GM18870 (cell line): ENCODE results near the gene P3H2.
"Not testable (repeated sequence)": the region's sequence is repeated elsewhere in the genome, so short reads cannot be mapped to it uniquely, and the experiment has no call there.

Experiments
- ATAC-seq: cut with Tn5 transposase; IDR thresholded peaks from one replicate; pipeline ENCODE4 v1.9.1; 2021; ENCODE audit warnings: moderate library complexity; ENCODE audit not compliant: unreplicated experiment

Gene P3H2

GRCh38 chr3:189990826-189991225 lies 129.9 kb downstream of the P3H2 start:
- no peak for ATAC-seq

- ATAC-seq: no peak
Measured at GRCh38 chr3:189988854-189989253, 131.8 kb downstream of the P3H2 start.

GRCh38 chr3:189988322-189988721 lies 132.4 kb downstream of the P3H2 start:
- ATAC-seq: no peak

GRCh38 chr3:189985948-189986347 lies 134.7 kb downstream of the P3H2 start:
- no peak for ATAC-seq

GRCh38 chr3:189983612-189984011 lies 137.1 kb downstream of the P3H2 start:
- ATAC-seq: no peak

GRCh38 chr3:189982321-189982945 lies 138.3 kb downstream of the P3H2 start:
- no peak for ATAC-seq

- no peak for ATAC-seq
Measured at GRCh38 chr3:189981668-189982067, 139.0 kb downstream of the P3H2 start.

GRCh38 chr3:189978753-189979152 lies 141.9 kb downstream of the P3H2 start:
- ATAC-seq: no peak

- no peak for ATAC-seq
Measured at GRCh38 chr3:189977174-189977573, 143.5 kb downstream of the P3H2 start.

- no peak for ATAC-seq
Measured at GRCh38 chr3:189975391-189975990, 145.2 kb downstream of the P3H2 start.

- ATAC-seq: no peak
Measured at GRCh38 chr3:189974359-189974758, 146.3 kb downstream of the P3H2 start.

- ATAC-seq: peak; percentile 72
Measured at GRCh38 chr3:189967254-189967865, 153.3 kb downstream of the P3H2 start.

- peak; percentile 69 for ATAC-seq
Measured at GRCh38 chr3:189966843-189967242, 153.9 kb downstream of the P3H2 start.

GRCh38 chr3:189964623-189965332 lies 155.9 kb downstream of the P3H2 start:
- no peak for ATAC-seq

GRCh38 chr3:189962466-189962865 lies 158.2 kb downstream of the P3H2 start:
- no peak for ATAC-seq

- ATAC-seq: peak; percentile 81
Measured at GRCh38 chr3:189961522-189962161, 159.1 kb downstream of the P3H2 start.

GRCh38 chr3:189961086-189961485 lies 159.6 kb downstream of the P3H2 start:
- ATAC-seq: not testable (repeated sequence)

- no peak for ATAC-seq
Measured at GRCh38 chr3:189954733-189955665, 165.7 kb downstream of the P3H2 start.

GRCh38 chr3:189953551-189953950 lies 167.1 kb downstream of the P3H2 start:
- ATAC-seq: no peak

GRCh38 chr3:189952272-189952671 lies 168.4 kb downstream of the P3H2 start:
- ATAC-seq: no peak
